Stimulated activated CD4-positive, alpha-beta T cell treated with anti-CD3 and anti-CD28 coated beads, Interleukin-2, amount 100 ng/mL, for 4 hours (primary cell): ENCODE data around the gene ZCCHC13.
A peak's percentile ranks its signal among the peaks of the same experiment; 100 is the strongest.
"Not testable (repeated sequence)": the region's sequence is repeated elsewhere in the genome, so short reads cannot be mapped to it uniquely, and the experiment has no call there.

Experiments used
- DNase-seq: peaks from one replicate; pipeline ENCODE4 v3.0.0-alpha.2; 2020; ENCODE audit warnings: low read depth

Gene ZCCHC13

GRCh38 chrX:74304016-74304415, at the start of gene ZCCHC13:
TSS of gene ZCCHC13 (plus strand) at chrX:74304180. CDS start at chrX:74304267, 87 bp downstream.
- DNase-seq: no peak

DNA sequence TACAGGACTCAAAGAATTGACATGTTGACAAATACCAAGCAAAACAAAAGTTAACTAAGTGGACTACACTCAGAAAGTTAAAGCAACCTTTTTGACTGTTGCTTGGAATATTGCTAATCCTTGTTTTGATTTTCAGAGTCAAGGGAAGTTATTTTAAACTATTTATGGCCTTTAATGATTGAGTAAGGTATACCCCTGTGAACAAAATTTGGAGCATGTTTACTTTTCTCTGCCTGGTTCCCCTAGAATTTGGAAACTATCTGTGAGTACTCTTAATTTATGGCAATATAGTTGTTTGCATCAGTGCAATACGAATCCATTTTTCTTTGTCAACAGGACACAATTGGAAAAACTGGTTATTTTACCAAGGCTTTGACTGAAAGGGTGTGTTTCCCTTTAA, 45.9 kb upstream of the ZCCHC13 start:
- not testable (repeated sequence) for DNase-seq

- DNase-seq: no peak
These were observed 44.0 kb upstream of the ZCCHC13 start for GRCh38 chrX:74259885-74260491.

- DNase-seq: no peak
These were observed 41.3 kb upstream of the ZCCHC13 start for GRCh38 chrX:74262452-74263209.

DNA sequence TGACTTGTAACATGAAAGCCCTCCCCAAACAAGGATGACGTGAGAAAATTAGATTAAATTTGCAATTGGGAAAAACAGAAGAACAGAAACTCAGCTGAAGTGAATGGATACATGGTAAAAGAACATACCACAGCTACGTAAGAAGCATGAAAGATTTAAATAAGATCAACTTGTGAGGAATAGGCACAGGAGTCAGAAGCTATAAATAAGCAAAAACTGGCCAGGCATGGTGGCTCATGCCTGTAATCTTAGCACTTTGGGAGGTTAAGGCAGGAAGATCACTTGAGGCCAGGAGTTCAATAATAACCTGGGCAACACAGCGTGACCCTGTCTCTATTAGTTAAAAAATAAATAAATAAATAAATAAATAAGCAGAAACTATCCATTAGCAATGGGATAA, 33.6 kb upstream of the ZCCHC13 start:
- DNase-seq: no peak

- no peak for DNase-seq
These were observed 31.8 kb upstream of the ZCCHC13 start for GRCh38 chrX:74272230-74272629.

DNA sequence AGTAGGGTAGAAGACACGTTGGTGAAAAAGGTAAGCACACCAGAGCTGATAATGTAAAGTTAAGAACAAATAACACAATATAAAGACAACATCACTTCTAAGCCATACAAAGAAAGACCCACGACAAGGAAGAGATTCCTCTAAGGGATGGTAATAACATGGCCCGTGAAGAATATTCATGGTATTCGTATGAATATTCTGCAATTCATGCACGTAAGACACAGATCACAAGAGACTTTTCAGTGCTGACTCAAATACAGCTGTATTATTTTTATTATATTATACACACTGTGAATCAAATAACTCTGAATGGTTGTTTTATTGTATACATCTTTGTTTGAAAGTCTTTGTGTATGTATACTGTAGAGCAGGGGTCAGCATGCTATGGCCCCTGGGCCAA, 29.5 kb upstream of the ZCCHC13 start:
- no peak for DNase-seq

DNA sequence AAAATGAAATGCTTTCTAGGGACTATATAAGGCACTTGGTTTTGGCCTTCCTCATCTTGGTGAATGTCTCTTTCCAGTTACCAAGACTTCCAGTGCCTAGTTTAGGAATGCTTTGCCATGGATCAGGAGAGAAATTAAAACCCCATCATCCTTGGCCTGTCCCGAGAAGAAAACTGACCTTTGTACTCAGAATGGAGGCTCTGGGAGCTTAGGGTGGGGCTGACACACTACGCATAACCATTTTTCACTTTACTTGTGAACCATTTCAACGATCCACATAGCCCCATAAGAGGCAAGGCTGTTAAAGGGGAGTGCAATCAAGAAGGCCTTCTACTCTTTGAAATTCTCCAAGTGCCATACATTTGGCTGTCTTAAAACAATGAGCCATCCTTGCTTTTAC, 26.7 kb upstream of the ZCCHC13 start:
- DNase-seq: no peak

DNA sequence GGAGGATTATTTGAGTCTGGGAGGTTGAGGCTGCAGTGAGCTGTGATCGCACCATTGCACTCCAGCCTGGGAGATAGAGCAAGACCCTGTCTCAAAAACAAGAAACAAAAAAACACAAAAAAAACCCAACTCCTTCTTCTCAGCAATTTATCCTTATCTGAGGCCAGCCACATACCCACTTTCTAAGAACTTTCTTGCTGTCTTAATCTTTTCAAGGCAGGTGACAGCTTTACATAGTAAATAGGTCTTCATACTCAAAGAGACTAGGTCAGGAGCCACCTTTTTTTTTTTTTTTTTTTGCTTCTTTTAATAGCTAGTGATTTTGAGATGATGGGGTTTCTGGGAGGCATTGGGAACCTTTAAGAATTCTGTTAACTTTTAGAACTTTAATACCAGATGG, 26.1 kb upstream of the ZCCHC13 start:
- no peak for DNase-seq

- no peak for DNase-seq
These were observed 23.2 kb upstream of the ZCCHC13 start for GRCh38 chrX:74280759-74281158.

GRCh38 chrX:74284391-74284952, 19.5 kb upstream of the ZCCHC13 start:
- DNase-seq: no peak

- DNase-seq: no peak
These were observed 16.8 kb upstream of the ZCCHC13 start for GRCh38 chrX:74286950-74287740.

GRCh38 chrX:74291577-74291963, 12.4 kb upstream of the ZCCHC13 start:
- no peak for DNase-seq

DNA sequence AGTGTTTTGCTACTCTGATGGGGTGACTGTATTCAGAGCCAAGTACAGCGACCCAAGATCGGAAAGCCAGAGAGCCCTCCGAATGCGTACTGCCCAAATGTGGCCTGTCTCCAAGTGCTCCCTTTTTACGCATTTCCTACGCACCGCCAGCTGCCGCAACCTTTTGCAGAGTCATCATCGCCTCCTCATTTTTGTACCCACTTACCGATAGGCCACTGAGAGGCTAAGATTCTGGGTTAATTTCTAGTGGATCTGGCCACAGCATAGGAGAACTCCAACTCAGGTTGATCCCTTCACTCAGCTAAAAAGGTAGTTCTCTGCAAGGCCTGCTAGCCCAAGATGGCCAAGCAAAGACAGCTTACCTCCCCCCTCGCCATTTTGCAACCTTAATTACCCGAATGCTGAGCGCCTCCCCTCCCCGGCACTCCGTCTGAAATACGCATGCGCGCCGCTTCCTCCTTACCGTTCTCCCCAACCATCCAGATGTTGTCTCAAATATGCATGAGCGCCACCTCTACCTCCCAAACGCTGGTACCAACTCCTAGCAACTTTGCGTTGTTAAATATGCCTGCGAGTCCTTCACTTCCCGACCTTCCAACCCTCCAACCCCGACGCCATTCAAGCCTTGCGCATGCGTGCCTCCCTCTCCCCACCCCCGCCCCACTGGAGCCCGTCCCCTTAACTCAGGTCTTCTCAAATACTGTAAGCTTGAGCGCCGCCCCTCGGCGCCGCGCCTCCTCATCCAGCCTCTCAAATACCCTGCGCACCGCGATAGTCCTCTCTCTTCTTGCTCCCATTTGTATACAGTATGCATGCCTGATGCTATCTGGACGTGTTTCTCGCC, 11.8 kb upstream of the ZCCHC13 start:
- DNase-seq: peak; percentile 68

DNA sequence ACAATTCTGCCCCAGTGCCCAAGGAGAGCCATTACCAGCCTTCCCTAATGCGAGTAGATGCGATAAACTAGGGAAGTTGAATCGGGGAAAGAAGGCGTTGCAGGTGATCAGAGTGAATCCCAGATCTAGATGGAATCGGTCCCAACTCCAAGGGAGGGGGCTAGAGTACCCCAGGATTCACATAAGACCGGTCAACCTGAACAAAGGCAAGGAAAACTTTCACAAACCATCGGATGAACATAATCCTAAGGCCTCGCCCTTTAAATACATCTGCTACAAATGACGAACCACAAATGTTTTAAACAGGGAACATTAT, 11.2 kb upstream of the ZCCHC13 start:
- no peak for DNase-seq

GRCh38 chrX:74293343-74293946, 10.5 kb upstream of the ZCCHC13 start:
- peak; percentile 39 for DNase-seq

DNA sequence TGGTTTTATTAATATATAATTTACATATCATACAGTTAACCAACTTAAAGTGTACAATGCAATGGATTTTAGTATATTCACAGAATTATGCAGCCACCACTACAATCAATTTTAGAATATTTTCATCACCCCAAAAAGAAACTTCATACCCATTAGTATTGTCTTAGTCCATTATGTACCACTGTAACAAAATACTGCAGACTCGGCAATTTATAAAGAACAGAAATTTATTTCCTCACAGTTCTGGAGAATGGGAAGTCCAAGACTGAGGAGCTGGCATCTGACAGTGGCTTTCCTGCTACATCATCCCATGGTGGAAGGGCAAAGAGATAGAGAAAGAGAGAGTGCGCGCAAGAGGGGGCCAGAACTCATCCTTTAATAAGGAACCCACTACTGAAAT, 8.9 kb upstream of the ZCCHC13 start:
- DNase-seq: no peak

DNA sequence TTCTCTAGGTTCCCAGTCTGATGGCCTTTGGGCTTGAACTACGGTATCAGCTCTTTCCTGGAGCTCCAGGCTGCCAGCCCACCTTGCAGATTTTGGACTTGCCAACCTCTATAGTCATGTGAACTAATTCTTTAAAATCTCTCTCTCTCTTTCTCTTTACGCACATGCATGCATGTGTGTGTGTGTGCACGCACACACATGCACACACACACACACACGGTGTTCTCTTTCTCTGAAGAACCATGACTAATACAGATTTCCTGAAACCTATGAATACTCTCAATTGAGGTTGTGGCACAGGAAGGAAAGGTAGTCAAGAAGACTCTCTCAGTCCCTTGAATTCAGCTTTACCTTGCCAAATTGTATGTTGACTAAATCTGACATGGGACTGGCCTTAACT, 6.2 kb upstream of the ZCCHC13 start:
- no peak for DNase-seq

DNA sequence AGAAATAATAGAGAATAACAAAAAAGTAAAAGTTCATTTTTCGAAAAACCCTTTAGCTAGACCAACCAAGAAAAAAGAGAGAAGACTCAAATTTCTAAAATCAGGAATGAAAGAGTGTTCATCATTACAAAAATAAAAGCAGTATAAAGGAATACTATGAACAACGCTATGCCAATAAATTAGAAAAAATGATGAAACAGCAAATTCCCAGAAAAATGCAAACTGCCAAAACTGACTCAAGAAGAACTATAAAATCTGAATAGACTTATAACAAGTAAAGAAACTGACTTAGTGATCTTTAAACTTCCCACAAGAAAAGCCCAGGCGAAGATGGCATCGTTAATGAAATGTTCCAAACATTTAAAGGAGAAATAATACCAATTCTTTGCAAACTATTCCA, 3.1 kb upstream of the ZCCHC13 start:
- DNase-seq: no peak

- no peak for DNase-seq
These were observed 14.7 kb downstream of the ZCCHC13 start for GRCh38 chrX:74318672-74319071.

DNA sequence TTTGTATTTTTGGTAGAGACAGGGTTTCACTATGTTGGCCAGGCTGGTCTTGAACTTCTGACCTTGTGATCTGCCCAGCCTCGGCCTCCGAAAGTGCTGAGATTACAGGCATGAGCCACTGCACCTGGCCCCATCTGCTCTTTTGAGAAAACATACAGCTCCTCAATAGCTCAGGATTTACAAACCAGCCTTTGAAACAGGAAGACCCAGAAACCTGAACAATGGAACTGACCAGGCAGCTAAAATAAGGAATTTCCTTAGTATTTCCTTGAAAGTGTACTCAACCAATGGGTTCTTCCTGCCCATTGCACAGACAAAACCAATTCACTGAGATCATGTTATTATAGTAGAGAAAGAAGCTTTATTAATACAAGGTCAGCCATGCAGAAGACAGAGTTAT, 15.3 kb downstream of the ZCCHC13 start:
- DNase-seq: not testable (repeated sequence)

DNA sequence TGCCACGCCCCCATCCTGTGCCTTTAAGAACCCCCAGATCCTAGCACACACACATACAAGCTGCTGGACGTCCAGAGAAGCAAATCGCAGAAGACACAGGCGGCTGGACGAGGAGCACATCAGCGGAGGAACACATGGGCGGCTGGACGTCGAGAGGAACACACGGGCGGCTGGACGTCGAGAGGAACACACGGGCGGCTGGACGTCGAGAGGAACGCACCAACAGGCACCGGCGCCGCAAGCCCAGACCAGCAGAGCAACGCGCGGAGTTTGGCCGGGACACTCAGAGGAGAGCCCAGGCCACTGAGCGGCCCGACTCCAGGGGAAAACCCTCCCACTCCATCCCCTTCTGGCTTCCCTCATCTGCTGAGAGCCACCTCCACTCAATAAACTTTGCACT, 17.2 kb downstream of the ZCCHC13 start:
- DNase-seq: no peak
